Testis (tissue), 3 donors: ENCODE measurements around the gene SUN1. TPM values are rescaled to one million over a fixed set of nuclear protein-coding genes. Genes with fewer than 3 reads are reported as not detected.

Source experiments
- DNase-seq: peaks from one replicate; pipeline ENCODE4 v3.0.0-alpha.2; 2019
- H3K27ac ChIP-seq, 2 donors: fragments of 200-600 bp; sonication (generic); one replicate each; pipeline ENCODE4 v1.5.1; 2019
- H3K27me3 ChIP-seq: fragments of 200-600 bp; sonication (generic); one replicate; pipeline ENCODE4 v1.5.1; 2019
- H3K36me3 ChIP-seq: fragments of 200-600 bp; sonication (generic); one replicate; pipeline ENCODE4 v1.5.1; 2017; ENCODE audit warnings: low read depth; ENCODE audit errors: missing control alignments
- H3K4me1 ChIP-seq: fragments of 200-600 bp; sonication (generic); one replicate; pipeline ENCODE4 v1.5.1; 2019
- H3K4me3 ChIP-seq, 2 donors: fragments of 200-600 bp; sonication (generic); one replicate each; pipeline ENCODE4 v1.5.1; 2017 to 2019
- H3K9me3 ChIP-seq: fragments of 200-600 bp; sonication (generic); one replicate; pipeline ENCODE4 v1.5.1; 2017
- POLR2A ChIP-seq: fragments of 450-650 bp; IDR thresholded peaks from one replicate; pipeline ENCODE4 v1.6.1; 2017; ENCODE audit warnings: antibody characterized with exemption, mild to moderate bottlenecking, moderate library complexity
- WGBS, 2 donors: methylation state at CpG; one replicate each; pipeline ENCODE4 v1.1.5; 2018; 5-methylcytosine and 5-hydroxymethylcytosine counted together
- intact Hi-C: fragments of 100-400 bp; cut with DNase I; formaldehyde crosslinking; loops from one replicate; pipeline ENCODE4 v1.15.1; 2023; ENCODE audit warnings: low total_unique reads
- polyA plus RNA-seq: library from polyadenylated mRNA; stranded (reverse); fragments of 350-450 nt; fragmentation: Illumina TruSeq; extraction: RNeasy Lipid Tissue Mini Kit (QIAGEN cat#74804); gene quantifications from one replicate; pipeline ENCODE4 v1.2.3, GENCODE V29; 2014; ENCODE audit warnings: low read depth, low replicate concordance; ENCODE audit not compliant: insufficient read depth
- total RNA-seq, 2 donors: library from RNA; depleted of rRNA; stranded (reverse); fragments of >200 nt; gene quantifications; one replicate each; pipeline ENCODE4 v1.2.3, GENCODE V29; 2016
- TF ChIP-seq, protein P1 (sequence below), 3 experiments: fragments of 450-650 bp in 2 of 3; fragments of 200-600 bp in 1 of 3; sonication (generic) in 1 of 3; IDR thresholded peaks; one replicate each; pipeline ENCODE4 v1.5.1; 2016 to 2019; ENCODE audit warnings: antibody characterized with exemption in 3 of 3, mild to moderate bottlenecking in 2 of 3, moderate library complexity in 1 of 3

The SUN1 gene
- total and polyA plus RNA-seq, 3 donors from 2014 or later = 167 to 213 (median 173) TPM

DNA sequence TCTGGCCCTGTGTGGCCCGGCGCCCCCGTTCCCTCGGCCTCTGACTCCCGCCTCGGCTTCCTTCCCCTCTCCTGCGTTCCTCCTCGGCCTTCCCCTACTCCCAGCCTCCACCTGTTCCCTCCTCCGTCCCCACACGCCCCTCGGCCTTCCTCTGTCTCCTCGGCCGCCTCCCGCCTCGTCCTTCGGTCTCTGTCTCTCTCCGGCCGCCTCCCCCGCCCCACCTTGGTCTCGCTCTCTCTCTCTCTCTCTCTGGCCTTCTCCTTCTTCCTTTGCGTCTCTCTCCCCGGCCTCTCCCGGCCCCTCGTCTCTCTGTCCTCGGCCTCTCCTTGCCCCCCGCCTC lies 44.7 kb downstream of the SUN1 start:
- intact Hi-C loops = no loop called here
- Histone ChIP-seq H3K27ac (peak overlapping the region; percentile 86), H3K36me3 (no peaks in the 10 kb centered on the region), H3K9me3 (no peaks in the 10 kb centered on the region), H3K4me1 (peaks cover 29% of the 10 kb centered on the region), H3K4me3 (peak overlapping the region; percentile 89 to 90), H3K27me3 (no peaks in the 10 kb centered on the region)
- DNase-seq = no peak
- TF ChIP-seq, protein P1, sequence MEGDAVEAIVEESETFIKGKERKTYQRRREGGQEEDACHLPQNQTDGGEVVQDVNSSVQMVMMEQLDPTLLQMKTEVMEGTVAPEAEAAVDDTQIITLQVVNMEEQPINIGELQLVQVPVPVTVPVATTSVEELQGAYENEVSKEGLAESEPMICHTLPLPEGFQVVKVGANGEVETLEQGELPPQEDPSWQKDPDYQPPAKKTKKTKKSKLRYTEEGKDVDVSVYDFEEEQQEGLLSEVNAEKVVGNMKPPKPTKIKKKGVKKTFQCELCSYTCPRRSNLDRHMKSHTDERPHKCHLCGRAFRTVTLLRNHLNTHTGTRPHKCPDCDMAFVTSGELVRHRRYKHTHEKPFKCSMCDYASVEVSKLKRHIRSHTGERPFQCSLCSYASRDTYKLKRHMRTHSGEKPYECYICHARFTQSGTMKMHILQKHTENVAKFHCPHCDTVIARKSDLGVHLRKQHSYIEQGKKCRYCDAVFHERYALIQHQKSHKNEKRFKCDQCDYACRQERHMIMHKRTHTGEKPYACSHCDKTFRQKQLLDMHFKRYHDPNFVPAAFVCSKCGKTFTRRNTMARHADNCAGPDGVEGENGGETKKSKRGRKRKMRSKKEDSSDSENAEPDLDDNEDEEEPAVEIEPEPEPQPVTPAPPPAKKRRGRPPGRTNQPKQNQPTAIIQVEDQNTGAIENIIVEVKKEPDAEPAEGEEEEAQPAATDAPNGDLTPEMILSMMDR (IDR thresholded peaks at IDR 0.05) = no peak
- no peak for TF ChIP-seq POLR2A
- 0 to 1% methylated on average over 26 of the region's 26 CpGs for WGBS, 2 donors

DNA sequence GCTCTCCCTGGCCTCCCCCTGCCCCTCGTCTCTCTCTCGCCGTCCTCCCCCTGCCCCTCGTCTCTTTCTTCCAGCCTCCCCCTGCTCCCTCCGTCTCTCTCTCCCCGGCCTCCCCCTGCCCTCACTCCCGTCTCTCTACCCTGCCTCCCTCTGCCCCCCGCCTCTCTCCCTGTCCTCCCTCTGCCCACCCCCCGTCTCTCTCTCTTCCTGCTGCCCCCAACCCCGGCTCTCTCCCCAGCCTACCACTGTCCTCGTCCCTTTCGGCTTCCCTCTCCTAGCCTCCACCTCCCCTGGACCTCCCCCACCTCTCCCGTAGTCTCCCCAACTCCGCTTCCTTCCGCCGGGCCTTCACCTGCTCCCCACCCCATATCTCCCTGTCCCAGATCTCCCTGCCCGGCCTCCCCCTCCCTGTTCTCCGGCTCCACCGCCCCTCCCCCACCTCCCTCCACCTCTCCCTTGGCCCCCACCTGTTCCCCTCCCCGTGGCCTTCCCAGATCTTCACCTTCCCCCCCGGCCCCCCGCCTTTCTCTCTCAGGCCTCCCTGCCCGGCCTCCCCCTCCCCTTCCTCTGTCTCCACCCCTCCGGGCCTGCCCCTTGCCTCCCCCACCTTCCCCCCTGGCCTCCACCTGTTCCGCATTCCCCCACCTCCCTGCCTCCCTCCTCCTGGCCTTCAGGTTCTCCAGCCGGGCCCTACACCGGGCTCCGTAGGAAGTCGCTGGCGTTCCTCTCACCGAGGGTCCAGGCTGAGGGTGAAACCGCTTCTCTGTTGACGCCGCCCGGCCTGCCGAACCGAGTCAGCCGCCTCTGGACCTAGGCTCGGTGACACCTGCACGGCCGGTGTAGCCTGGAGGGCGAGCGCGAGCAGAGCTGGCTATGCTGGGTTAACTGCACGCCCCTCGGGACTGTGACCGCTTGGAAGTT lies 45.3 kb downstream of the SUN1 start:
- intact Hi-C loops = no loop called here
- Histone ChIP-seq H3K4me1 (peaks cover 29% of the 10 kb centered on the region), H3K27ac (peak overlapping the region; percentile 86), H3K4me3 (peak overlapping the region; percentile 89 to 90), H3K36me3 (no peaks in the 10 kb centered on the region), H3K9me3 (no peaks in the 10 kb centered on the region), H3K27me3 (no peaks in the 10 kb centered on the region)
- WGBS, 2 donors = 5 to 6% methylated on average over 24 to 33 of the region's 47 CpGs
- TF ChIP-seq POLR2A = no peak
- TF ChIP-seq, protein P1 (IDR thresholded peaks at IDR 0.05) = no peak
- peak; percentile 41 for DNase-seq

DNA sequence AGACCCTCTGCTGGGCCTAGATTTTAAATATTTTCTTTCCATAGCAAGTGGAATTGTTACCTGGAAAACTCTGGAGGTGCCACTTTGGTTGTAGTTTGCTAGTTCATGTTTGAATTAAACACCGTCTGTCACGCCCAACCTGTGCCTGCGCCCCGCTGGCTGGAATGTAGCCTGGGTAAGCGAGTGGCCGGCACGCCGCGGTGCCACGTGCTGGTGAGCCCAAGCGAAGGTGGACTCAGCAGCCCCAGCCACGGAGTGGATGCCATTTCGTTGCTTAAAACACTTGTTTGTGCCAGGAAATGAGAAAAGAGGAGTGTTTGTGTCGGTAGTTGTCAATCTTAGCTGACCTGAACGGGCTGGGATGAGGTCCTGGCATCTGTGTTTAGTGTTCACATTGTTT lies 46.8 kb downstream of the SUN1 start:
- TF ChIP-seq POLR2A = no peak
- TF ChIP-seq, protein P1 (IDR thresholded peaks at IDR 0.05) = no peak
- 58 to 73% methylated on average over 15 of the region's 15 CpGs for WGBS, 2 donors
- H3K27ac ChIP-seq = no peak overlapping the region
- no peaks in the 10 kb centered on the region for H3K9me3 ChIP-seq
- no peaks in the 10 kb centered on the region for H3K36me3 ChIP-seq
- peaks cover 28% of the 10 kb centered on the region for H3K4me1 ChIP-seq
- DNase-seq = no peak
- intact Hi-C loops = no loop called here
- no peaks in the 10 kb centered on the region for H3K27me3 ChIP-seq
- no peak overlapping the region for H3K4me3 ChIP-seq

DNA sequence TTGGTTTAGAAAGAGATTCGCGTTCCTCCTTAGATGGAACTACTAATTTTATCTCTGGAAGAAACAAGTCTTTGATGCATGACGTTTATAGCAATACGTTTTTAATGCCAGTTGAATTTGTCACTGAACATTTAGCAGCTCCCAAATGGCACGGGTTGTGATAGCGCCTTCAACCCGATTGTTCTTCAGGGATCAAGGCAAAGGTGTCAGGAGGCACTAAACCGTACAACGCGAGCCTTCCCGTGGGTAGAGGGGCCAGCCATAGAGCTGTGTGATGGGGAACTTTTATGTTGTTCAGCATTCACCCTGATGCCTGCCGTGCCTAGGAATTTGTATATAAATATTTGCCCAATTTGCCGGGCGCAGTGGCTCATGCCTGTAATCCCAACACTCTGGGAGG lies 47.4 kb downstream of the SUN1 start:
- Histone ChIP-seq H3K27ac (no peak overlapping the region), H3K27me3 (no peaks in the 10 kb centered on the region), H3K4me1 (peaks cover 24% of the 10 kb centered on the region), H3K9me3 (no peaks in the 10 kb centered on the region), H3K4me3 (no peak overlapping the region), H3K36me3 (no peaks in the 10 kb centered on the region)
- WGBS, 2 donors = 70 to 73% methylated on average over 13 to 14 of the region's 14 CpGs
- intact Hi-C loops = no loop called here
- TF ChIP-seq, protein P1 (IDR thresholded peaks at IDR 0.05) = no peak
- TF ChIP-seq POLR2A = no peak
- no peak for DNase-seq

DNA sequence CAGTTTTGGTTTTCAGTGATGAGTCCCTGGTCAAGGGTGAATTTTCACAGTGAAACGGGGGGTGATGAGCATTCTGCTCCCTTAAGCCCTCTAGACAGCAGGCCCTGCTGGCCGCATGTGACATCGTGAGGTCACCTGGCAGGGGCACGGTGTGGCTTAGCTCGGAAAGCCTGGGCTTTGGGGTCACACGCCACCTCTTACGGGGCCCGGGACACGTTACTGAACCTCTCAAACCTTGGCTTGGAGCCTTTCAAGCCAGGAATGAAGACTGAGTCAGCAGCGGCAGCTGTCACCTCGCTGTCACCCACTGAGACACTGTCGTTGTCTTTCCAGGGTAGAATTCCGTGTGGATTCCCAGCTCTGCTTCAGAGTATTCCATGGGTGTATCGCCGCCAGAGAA lies 48.2 kb downstream of the SUN1 start:
- intact Hi-C loops = no loop called here
- TF ChIP-seq, protein P1 (IDR thresholded peaks at IDR 0.05) = no peak
- TF ChIP-seq POLR2A = no peak
- Histone ChIP-seq H3K9me3 (no peaks in the 10 kb centered on the region), H3K4me3 (no peak overlapping the region), H3K36me3 (no peaks in the 10 kb centered on the region), H3K27ac (no peak overlapping the region), H3K27me3 (no peaks in the 10 kb centered on the region), H3K4me1 (peaks cover 24% of the 10 kb centered on the region)
- WGBS, 2 donors = 85 to 88% methylated on average over 9 to 15 of the region's 15 CpGs
- DNase-seq = no peak
